Measurements from ENCODE around the gene MN1. TPM values are rescaled to one million over a fixed set of nuclear protein-coding genes. Genes with fewer than 3 reads are reported as not detected.
"Not testable (repeated sequence)": the region's sequence is repeated elsewhere in the genome, so short reads cannot be mapped to it uniquely, and the experiment has no call there.

The MN1 gene
- total RNA-seq, 1 donor from 2014 or later: 0.27 TPM

GRCh38 chr22:27745809-27746208 lies 55.7 kb downstream of the MN1 start:
- intact Hi-C loops (cut with micrococcal nuclease): no loop called here

- intact Hi-C loops (cut with micrococcal nuclease): no loop called here
Observed at GRCh38 chr22:27745154-27745553, 56.4 kb downstream of the MN1 start.

- intact Hi-C loops (cut with micrococcal nuclease): not testable (repeated sequence)
Observed at GRCh38 chr22:27744078-27744477, 57.5 kb downstream of the MN1 start.

DNA sequence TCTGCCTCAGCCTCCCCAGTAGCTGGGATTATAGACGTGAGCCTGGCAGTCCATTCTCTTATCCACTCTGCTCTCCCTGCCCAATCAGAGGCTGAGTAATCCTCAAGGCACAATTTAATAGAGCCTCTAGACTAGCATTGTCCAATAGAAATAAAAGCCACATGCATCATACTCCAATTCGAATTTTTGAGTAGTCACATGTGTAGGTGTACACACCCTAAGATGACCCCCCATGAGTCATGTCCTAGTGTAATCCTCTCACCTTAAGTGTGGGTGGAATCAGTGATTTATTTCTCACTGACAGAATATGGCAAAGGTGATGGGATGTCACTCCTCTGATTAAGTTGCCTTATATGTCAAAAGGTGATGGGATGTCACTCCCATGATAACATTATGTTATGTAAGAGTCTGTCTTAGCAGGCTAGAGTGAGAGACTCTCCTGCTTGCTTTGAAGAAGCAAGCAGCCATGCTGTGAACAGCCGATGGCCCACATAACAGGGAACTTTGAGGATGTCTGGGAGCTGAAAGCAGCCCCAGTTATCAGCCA lies 61.3 kb downstream of the MN1 start:
- intact Hi-C loops (cut with micrococcal nuclease): no loop called here

- intact Hi-C loops (cut with micrococcal nuclease): no loop called here
Observed at GRCh38 chr22:27737521-27737920, 64.0 kb downstream of the MN1 start.

DNA sequence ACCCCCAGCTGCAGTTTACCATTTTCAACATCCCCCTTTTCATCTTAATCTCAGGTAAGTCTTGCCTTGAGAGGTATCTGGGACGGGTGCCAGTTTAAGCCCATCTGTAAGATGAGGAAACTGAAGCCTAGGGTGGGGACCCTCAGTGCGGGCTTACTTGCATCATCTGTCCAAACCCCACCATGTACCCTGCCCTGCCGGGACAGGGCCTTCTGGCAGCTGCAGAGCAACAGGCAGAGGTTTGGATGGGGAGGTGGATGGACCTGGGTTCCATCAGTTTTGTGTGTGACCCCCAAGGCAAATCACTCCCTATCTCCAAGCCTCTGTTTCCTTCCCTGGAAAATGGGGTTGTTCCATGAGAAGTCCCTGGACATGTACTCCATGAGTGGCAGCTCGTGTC lies 67.5 kb downstream of the MN1 start:
- intact Hi-C loops (cut with micrococcal nuclease): no loop called here

- intact Hi-C loops (cut with micrococcal nuclease): no loop called here
Observed at GRCh38 chr22:27732841-27733240, 68.7 kb downstream of the MN1 start.

GRCh38 chr22:27732391-27732790 lies 69.2 kb downstream of the MN1 start:
- intact Hi-C loops (cut with micrococcal nuclease): no loop called here

GRCh38 chr22:27731621-27732020 lies 69.9 kb downstream of the MN1 start:
- intact Hi-C loops (cut with micrococcal nuclease): no loop called here

GRCh38 chr22:27730641-27731433 lies 70.7 kb downstream of the MN1 start:
- intact Hi-C loops (cut with micrococcal nuclease): no loop called here

DNA sequence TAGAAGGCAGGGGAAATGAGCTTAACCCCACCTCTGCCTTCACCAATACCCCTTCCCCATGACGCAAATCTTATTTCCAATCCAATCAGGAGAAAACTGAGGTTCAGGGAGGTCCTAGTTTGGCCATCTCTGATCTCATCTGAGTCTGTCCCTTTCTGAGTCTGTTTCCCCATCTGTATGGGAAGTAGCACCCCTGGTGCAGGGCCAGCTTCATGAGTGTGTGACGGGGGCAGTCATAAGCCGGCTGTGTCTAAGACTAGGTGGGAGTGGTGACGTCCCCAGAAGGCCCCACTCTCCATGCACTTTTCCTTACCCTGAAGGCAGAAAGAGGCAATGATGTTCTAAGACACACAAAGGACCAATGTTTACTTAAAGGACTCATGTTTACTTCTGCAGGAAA lies 72.3 kb downstream of the MN1 start:
- intact Hi-C loops (cut with micrococcal nuclease): no loop called here

- intact Hi-C loops (cut with micrococcal nuclease): no loop called here
Observed at GRCh38 chr22:27727673-27728451, 73.7 kb downstream of the MN1 start.

DNA sequence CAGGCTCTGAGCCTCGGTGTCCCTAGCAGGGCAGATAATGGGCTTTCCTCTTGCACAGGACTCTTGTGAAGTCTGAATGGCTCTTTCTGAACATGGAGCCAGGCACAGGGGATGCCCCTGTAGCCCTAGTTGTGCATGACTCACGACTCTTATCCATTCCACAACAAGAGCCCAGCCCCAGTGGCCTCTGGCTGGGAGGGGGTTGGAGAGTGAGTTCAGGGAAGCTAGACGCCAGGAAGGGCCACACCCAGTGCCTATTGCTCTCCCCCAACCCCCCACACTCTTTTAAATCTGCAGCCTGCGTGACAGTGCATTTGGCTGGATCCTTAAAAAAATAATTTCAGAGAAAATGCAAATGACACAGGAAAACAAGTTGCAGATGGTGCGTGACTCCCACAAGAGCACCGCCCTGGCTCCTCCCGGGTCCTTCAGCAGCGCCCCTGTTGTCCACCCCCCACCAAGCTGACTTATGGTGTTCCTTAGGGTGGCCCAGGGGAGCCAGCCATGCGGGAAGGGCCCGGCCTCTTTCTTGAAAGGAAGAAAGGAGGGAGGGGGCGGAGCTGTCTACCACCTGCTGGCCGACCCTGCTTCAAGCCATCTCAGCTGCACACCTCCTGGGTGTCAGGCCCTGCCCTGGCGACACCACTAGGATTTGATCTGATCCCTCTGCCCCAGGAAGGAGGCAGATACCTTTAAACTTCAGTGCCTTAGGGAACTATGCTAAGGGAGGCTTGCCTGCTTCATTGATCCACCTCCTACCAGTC lies 74.7 kb downstream of the MN1 start:
- intact Hi-C loops (cut with micrococcal nuclease): no loop called here

DNA sequence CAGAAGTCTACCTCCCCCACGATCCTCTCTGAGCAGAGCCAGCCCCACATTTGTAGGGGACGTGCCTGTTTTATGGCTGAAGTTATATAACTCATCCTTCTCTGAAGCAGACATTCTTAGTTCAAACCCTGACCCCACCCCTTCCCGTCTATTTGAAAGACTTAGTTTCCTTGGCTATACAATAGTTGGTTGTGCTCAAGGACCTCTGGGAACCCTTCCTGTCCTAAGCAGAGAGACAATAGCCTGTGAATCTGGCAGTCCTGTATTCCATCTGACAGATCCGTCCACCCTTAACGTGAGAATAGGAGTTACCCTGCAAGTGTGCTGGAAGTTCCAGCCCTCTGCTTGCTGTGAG lies 75.2 kb downstream of the MN1 start:
- intact Hi-C loops (cut with micrococcal nuclease): no loop called here

DNA sequence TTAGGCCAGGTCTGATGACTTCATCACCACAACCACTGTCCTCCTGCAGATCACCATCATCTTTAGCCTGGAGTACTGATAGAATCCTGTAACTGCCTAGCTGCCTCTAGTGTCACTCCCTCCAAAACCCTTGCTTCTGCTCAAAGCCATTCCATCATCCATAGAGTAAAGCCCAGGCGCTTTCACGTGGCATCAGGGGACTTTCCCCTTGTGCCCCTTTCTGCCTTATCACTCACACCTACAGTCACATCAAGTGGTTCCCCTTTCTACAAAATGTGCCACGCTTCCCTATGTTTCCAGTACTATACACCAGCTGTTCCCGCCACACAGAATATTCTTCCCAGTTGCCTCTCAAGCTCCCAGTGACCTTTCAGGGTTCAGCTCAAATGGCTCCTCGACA lies 75.9 kb downstream of the MN1 start:
- intact Hi-C loops (cut with micrococcal nuclease): no loop called here

DNA sequence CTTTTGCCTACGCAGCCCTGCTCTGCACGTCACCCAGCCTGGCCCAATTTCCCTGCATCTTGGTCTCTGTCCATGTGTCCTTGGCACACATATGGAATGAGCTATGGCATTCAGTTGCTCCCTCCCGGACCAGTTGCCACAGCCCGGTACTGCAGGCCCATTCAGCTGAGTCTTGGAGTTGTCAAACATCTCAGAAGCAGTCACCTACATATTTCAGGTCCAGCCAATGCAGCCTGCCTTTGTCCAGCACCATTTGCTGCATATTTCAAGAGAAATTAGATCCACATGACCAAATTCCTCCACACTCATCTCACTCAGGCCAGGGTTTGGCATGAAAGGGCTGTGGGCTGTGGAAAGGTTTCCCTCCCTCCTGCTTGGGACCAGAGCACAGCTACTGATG lies 76.8 kb downstream of the MN1 start:
- intact Hi-C loops (cut with micrococcal nuclease): no loop called here

GRCh38 chr22:27724157-27724556 lies 77.4 kb downstream of the MN1 start:
- intact Hi-C loops (cut with micrococcal nuclease): no loop called here

DNA sequence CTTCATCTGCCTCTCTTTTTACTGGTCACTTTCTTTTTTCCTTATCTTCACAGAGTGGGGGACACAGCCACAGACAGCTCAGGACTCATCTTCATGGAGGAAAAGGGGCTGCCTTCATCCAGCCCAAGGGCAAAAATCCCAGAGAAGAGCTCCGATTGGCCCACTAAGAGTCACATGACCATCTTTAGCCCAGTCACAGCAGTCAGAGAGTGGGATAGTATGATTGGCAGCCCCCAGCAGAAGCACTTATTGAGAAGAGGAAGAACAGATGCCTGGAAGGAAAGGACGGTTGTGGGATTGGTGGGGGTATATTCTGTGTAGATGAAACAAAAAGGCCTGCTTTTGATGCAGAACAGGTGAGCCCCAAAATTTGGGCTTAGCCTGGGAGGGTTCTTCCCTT lies 77.8 kb downstream of the MN1 start:
- intact Hi-C loops (cut with micrococcal nuclease): no loop called here

DNA sequence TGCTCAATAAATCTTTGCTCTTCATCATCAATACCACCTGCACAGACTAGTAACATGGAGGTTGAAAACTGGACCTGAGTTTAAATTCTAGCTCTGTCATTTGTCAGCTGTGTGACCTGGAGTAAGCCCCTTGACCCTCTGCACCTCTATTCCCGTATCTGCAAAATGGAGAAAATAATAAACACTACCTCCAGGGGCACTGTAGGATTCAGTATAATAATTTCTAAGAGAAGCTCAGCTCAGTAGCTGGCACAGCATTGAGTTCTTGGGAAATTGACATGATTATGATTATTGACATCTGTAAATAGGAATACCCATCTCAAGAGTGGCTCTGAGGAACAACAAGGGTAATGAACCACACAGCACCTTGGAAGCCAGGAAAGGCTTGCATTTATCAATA lies 78.4 kb downstream of the MN1 start:
- intact Hi-C loops (cut with micrococcal nuclease): no loop called here

DNA sequence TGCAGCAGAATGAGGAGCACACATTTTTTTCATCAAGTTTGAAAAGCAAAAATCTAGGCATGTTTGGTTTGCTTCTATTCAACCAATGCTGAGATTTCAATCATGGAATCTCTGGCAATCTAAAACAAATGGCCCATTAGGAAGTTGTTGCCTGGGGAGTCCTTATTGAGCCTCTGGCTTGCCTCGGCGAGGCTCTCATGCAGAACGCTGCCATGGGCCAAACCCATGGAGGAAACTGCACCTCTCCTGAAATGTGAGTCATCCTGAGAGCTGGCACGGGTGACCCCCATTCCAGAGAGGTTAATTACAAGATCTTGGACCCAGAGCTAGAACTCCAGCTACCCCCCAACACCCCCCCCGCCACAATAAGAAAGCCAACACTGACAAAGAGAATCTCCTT lies 80.7 kb downstream of the MN1 start:
- intact Hi-C loops (cut with micrococcal nuclease): no loop called here

DNA sequence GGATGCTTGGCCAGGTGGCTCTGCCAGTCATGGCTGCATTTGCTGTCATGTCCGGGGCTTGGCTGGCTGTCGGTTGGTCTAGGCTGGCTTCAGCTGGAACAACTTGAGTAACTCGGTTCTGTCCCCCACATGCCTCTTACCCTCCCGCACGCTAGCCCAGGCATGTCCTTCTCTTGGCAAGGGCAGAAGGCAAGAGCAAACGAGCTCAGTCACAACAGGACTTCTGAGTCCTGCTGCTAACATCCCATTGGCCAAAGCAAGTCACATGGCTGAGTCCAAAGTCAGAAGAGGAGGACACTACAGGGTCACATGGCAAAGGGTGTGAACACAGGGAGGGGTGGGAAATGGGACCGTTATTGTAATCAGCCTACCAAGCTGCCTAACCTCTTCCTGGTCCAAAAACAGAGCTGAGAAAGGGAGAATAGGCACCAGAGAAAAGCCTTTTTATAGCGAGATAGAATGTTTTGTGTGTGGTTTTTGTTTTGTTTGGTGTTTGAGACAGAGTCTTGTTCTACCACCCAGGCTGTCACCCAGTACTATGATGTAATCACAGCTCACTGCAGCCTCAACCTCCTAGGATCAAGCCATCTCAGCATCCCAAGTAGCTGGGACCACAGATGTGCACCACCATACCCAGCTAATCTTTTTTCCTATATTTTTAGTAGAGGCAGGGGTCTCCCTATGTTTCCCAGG lies 81.9 kb downstream of the MN1 start:
- intact Hi-C loops (cut with micrococcal nuclease): no loop called here

DNA sequence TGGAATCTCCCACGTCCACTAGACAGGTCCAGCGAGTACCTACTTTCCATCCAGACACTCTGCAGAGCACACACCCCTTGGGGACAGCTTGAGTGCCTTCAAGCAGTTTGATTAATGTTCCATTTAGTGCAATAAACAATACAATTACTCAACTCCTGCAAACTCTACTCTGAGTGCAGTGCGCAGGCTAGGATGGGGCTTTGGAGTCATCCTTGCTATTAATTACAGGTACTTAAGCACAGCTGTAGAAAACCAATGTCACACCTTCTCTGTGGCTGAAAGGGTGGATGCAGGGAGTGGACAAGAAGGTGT lies 82.6 kb downstream of the MN1 start:
- intact Hi-C loops (cut with micrococcal nuclease): no loop called here

Measured in T-helper 2 cell treated with Interferon-gamma antibody and Interleukin-4, amounts not matched to agents 100 ng/mL and 5 ng/mL, for 36 hours (primary cell).